Measurements from ENCODE around the gene AMOTL2.

DNA sequence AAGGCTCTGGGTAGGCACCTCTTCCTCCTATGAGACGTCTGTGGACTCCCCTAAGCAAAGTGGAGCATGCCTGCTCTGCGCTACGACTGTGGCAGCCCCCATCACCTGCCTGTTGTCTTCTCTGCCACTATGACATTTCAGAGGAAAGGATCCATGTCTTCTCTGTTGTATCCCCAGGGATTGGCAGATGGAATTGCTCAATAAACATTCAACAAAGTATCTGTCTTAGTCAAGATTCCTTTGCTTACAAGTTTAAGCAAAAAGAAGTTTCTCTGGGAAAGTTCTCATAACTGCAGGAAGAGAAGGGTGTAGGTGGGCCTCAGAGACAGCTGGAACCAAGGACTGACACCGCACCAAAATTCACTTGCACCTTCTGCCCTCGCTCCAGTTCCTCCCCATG is 34.3 kb downstream of the AMOTL2 start:
- TF ChIP-seq SUZ12 (IDR thresholded peaks at IDR 0.05; ENCODE audit: extremely low read depth, insufficient read depth, insufficient read length) (no peak), YY1 (IDR thresholded peaks at IDR 0.05; ENCODE audit: insufficient read depth, insufficient read length) (no peak)
